Thoracic aorta (tissue), 2 donors: ENCODE data around the gene TET1. TPM values are rescaled to one million over a fixed set of nuclear protein-coding genes. Genes with fewer than 3 reads are reported as not detected.

Experiments used
- ATAC-seq: fragments of 150-250 bp; one replicate; pipeline ENCODE4 v1.8.0; 2017; ENCODE audit warnings: low read depth; ENCODE audit not compliant: insufficient number of reproducible peaks, low FRiP score
- DNase-seq: peaks from one replicate; pipeline ENCODE4 v3.0.0-alpha.2; 2020; ENCODE audit warnings: low spot score
- H3K27ac ChIP-seq, 2 donors: fragments of 200-600 bp; sonication (generic); 1 replicate in 1 of 2; 2 replicates in 1 of 2; pipeline ENCODE4 v1.5.1; 2016; ENCODE audit warnings: mild to moderate bottlenecking in 2 of 2, moderate library complexity in 2 of 2
- H3K27me3 ChIP-seq: fragments of 200-600 bp; sonication (generic); replicated peaks from 2 replicates; pipeline ENCODE4 v1.6.0; 2016; ENCODE audit warnings: mild to moderate bottlenecking; ENCODE audit not compliant: insufficient read depth
- H3K36me3 ChIP-seq: fragments of 200-600 bp; sonication (generic); one replicate; pipeline ENCODE4 v1.5.1; 2016
- H3K4me1 ChIP-seq, 2 donors: fragments of 200-600 bp; sonication (generic); 1 replicate in 1 of 2; 2 replicates in 1 of 2; pipeline versions ENCODE4 v1.5.1 to v1.6.0; 2016; ENCODE audit warnings: low read depth in 2 of 2, mild to moderate bottlenecking in 1 of 2; ENCODE audit not compliant: control insufficient read depth in 1 of 2
- H3K4me3 ChIP-seq: fragments of 200-600 bp; sonication (generic); 2 replicates; pipeline ENCODE4 v1.5.1; 2016; ENCODE audit warnings: mild to moderate bottlenecking
- H3K9me3 ChIP-seq: fragments of 200-600 bp; sonication (generic); 2 replicates; pipeline ENCODE4 v1.5.1; 2016
- total RNA-seq, 2 donors: library from RNA; depleted of rRNA; stranded (reverse); fragments of >200 nt; gene quantifications; one replicate each; pipeline versions ENCODE4 v1.1.0 to v1.2.3, GENCODE V29; 2016
- TF ChIP-seq, protein P1 (sequence below): fragments of 200-600 bp; sonication (generic); IDR thresholded peaks from one replicate; pipeline ENCODE4 v1.5.1; 2019; ENCODE audit warnings: antibody characterized with exemption

The TET1 gene
- total RNA-seq, 2 donors from 2014 or later = 2.4 to 4.0 TPM

DNA sequence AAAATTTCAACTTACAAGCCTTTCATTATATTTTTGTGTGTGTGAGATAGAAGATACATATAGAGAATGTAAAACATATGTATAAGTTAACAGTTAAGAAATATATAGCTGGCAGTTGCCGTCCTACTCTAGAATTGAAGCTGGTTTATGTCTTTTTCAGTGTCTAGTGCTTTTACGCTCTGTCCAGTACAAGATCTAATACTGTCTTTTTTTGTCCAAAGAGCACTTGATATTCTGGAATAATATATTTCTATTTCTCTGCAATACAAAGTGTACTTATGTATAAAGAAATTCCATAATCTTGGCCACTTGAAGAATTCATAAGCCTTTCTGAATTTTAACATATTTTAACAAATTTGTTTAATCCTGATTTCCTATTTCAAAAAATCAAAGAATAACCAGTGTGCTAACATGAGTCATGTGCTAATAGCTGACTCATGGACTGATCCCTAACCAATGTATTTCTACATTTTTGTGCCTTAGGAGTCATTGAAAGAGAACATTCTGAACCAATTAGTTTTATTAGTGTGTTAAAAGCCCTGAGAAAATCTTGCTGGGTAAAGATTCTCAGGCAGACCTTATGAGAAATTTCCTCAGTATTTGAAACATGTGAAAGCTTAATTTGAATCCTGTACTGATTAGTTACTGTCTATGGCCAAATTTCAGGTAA is 87.7 kb downstream of the TET1 start:
- ATAC-seq (no peak), DNase-seq (no peak)
- Histone ChIP-seq H3K4me1 (peaks cover 0 to 10% of the 10 kb centered on the region in 2 donors), H3K36me3 (no peaks in the 10 kb centered on the region), H3K9me3 (no peaks in the 10 kb centered on the region), H3K27ac (no peak overlapping the region), H3K27me3 (no peaks in the 10 kb centered on the region), H3K4me3 (no peak overlapping the region)
- TF ChIP-seq, protein P1, sequence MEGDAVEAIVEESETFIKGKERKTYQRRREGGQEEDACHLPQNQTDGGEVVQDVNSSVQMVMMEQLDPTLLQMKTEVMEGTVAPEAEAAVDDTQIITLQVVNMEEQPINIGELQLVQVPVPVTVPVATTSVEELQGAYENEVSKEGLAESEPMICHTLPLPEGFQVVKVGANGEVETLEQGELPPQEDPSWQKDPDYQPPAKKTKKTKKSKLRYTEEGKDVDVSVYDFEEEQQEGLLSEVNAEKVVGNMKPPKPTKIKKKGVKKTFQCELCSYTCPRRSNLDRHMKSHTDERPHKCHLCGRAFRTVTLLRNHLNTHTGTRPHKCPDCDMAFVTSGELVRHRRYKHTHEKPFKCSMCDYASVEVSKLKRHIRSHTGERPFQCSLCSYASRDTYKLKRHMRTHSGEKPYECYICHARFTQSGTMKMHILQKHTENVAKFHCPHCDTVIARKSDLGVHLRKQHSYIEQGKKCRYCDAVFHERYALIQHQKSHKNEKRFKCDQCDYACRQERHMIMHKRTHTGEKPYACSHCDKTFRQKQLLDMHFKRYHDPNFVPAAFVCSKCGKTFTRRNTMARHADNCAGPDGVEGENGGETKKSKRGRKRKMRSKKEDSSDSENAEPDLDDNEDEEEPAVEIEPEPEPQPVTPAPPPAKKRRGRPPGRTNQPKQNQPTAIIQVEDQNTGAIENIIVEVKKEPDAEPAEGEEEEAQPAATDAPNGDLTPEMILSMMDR = no peak

DNA sequence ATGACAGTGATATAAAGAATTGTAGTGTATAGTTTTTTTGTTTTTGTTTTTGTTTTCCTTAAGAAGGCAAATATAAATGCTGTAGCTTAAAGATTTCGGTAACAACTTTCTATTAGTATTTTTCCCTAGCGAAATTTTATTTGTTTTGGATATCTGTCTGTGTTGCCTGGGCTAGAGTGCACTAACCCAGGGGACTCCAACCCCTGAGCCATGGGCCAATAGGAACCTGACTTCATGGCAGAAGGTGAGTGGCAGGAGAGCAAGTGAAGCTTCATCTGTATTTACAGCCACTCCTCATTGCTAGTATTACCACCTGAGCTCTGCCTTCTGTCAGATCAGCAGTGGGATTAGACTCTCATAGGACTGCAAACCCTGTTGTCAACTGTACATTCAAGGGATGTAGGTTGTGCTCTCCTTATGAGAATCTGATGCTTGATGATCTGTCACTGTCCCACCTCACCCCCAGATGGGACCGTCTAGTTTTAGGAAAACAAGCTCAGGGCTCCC is 95.5 kb downstream of the TET1 start:
- no peaks in the 10 kb centered on the region for H3K36me3 ChIP-seq
- H3K4me3 ChIP-seq = no peak overlapping the region
- H3K9me3 ChIP-seq = no peaks in the 10 kb centered on the region
- ATAC-seq (no peak), DNase-seq (no peak)
- no peaks in the 10 kb centered on the region for H3K4me1 ChIP-seq
- no peaks in the 10 kb centered on the region for H3K27me3 ChIP-seq
- no peak overlapping the region for H3K27ac ChIP-seq
- TF ChIP-seq, protein P1 = no peak

DNA sequence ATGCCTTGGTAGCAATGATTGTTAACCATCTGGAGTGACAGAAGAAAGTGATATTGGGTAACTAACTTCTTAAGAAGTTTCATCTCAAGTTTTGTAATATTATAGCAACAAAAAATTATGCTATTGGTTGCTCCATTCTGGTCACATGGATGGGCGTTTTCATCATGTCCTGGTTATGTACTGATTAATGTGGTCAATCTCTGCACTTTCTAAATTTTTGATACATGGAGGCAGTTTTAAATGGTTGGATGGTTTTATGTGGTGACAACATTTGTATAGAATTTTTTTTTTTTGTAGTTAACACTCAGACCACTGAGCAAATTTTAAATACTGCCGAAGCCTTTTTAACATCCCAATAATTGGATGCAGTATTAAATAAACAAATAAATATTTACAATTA is 105.7 kb downstream of the TET1 start:
- Histone ChIP-seq H3K27ac (no peak overlapping the region), H3K27me3 (no peaks in the 10 kb centered on the region), H3K36me3 (no peaks in the 10 kb centered on the region), H3K4me3 (no peak overlapping the region), H3K4me1 (peaks cover 0 to 8% of the 10 kb centered on the region in 2 donors), H3K9me3 (no peaks in the 10 kb centered on the region)
- no peak for DNase-seq
- TF ChIP-seq, protein P1 = no peak
- ATAC-seq = no peak

DNA sequence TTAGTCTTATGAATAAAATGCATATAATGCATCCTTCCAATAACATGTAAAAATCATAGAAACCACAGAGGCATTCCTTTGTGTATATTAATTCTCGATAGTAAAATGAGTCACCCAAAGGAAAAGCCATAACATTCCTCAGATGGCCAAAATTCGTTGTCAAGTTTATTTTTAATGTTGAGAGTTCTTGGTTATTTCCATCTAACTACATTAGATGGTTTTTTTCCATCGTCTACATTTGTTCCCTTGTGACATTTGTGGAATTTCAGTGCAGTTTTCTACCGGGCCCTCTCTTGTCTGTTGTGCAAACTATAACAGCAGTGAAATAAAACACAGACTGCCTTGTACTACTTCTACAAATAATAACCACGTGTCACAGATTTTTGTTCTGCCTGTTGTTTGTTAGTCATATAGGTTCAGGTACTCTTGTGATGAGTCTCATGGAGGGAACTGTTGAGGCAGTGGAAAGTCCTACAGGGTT is 106.2 kb downstream of the TET1 start:
- ATAC-seq = no peak
- no peaks in the 10 kb centered on the region for H3K27me3 ChIP-seq
- TF ChIP-seq, protein P1 = no peak
- DNase-seq = no peak
- H3K4me1 ChIP-seq = peaks cover 0 to 8% of the 10 kb centered on the region in 2 donors
- no peaks in the 10 kb centered on the region for H3K36me3 ChIP-seq
- no peaks in the 10 kb centered on the region for H3K9me3 ChIP-seq
- H3K4me3 ChIP-seq = no peak overlapping the region
- no peak overlapping the region for H3K27ac ChIP-seq

DNA sequence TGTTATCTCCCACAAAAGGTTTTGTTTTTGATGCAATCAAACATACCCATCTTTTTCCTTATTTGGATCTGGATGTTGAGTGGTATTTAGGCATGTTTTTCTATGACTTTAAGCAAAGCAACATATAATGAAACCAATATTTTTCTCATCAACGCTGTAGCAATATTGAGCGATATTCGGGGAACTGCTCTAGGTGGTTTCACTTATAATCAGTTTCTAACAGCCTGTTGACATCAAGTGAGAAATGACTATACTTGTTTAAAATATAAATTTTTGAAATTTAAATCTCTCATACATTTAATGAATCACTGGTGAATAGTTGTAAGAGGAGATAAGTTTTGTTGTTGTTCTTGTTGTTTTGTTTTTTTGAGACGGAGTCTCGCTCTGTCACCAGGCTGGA is 108.1 kb downstream of the TET1 start:
- H3K9me3 ChIP-seq = no peaks in the 10 kb centered on the region
- H3K27me3 ChIP-seq = no peaks in the 10 kb centered on the region
- no peaks in the 10 kb centered on the region for H3K36me3 ChIP-seq
- no peak for ATAC-seq
- no peak overlapping the region for H3K4me3 ChIP-seq
- peaks cover 0 to 8% of the 10 kb centered on the region in 2 donors for H3K4me1 ChIP-seq
- no peak for DNase-seq
- no peak overlapping the region for H3K27ac ChIP-seq
- TF ChIP-seq, protein P1 = no peak
